GM19240 (cell line): ENCODE measurements around the gene ADAMTS20.
"Not testable (repeated sequence)": the region's sequence is repeated elsewhere in the genome, so short reads cannot be mapped to it uniquely, and the experiment has no call there.

ENCODE experiments used
- DNase-seq: peaks from one replicate; pipeline ENCODE4 v3.0.0; 2011; ENCODE audit warnings: low spot score; ENCODE audit not compliant: insufficient read length

The ADAMTS20 gene, protein sequence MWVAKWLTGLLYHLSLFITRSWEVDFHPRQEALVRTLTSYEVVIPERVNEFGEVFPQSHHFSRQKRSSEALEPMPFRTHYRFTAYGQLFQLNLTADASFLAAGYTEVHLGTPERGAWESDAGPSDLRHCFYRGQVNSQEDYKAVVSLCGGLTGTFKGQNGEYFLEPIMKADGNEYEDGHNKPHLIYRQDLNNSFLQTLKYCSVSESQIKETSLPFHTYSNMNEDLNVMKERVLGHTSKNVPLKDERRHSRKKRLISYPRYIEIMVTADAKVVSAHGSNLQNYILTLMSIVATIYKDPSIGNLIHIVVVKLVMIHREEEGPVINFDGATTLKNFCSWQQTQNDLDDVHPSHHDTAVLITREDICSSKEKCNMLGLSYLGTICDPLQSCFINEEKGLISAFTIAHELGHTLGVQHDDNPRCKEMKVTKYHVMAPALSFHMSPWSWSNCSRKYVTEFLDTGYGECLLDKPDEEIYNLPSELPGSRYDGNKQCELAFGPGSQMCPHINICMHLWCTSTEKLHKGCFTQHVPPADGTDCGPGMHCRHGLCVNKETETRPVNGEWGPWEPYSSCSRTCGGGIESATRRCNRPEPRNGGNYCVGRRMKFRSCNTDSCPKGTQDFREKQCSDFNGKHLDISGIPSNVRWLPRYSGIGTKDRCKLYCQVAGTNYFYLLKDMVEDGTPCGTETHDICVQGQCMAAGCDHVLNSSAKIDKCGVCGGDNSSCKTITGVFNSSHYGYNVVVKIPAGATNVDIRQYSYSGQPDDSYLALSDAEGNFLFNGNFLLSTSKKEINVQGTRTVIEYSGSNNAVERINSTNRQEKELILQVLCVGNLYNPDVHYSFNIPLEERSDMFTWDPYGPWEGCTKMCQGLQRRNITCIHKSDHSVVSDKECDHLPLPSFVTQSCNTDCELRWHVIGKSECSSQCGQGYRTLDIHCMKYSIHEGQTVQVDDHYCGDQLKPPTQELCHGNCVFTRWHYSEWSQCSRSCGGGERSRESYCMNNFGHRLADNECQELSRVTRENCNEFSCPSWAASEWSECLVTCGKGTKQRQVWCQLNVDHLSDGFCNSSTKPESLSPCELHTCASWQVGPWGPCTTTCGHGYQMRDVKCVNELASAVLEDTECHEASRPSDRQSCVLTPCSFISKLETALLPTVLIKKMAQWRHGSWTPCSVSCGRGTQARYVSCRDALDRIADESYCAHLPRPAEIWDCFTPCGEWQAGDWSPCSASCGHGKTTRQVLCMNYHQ (N-terminal part only)

DNA sequence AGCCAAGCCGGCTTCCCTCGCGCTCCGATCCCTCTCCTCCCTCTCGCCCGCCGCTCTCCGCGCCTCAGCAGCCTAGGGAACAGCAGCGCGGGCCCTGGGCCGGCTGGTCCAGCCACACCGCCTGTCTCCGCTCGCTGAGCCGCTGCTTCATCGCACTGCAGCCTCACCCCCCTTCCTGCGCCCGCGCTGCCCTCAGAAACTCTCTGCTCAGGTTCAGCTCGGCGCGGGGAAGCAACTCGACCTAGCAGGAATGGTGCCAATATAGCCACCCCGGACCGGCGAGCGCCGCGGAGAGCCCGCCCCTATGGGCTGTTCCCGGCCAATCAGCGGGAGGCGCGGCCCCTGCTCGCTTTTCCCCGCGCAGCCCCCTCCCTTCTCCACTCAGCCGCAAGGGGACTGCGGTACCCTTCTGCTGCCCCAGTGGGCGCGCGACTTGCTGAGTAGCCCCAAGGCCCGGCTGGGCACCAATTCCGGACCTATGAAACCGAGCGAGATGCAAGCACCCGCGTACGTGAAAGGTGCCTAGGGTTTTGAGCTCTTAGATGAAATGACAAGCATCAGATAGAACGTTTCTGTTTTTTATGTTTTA is at the start of gene ADAMTS20:
ADAMTS20 (minus strand) TSS at position 233 of the 589 bp plus-strand sequence. CDS start 282 bp downstream, outside the sequence.
- DNase-seq: no peak

DNA sequence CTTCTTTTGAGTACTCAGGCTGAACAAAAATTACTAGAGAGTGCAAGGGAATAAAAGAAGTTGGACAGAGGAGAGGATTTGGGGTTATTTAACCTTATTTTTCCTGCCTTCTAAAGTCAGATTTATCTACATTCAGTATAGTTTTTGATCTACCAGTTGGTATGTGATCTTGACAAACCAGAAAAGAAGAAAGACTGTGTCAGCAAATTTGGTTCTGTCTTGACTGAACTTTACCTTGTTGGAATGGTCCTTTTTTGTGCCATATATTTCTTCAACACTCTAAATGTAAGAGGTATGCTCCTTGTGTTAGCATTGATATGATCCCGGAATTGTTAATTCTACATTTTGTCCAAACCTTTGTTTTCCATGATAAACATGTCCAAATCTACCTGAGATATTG is 47.7 kb upstream of the ADAMTS20 start:
- DNase-seq: no peak

DNA sequence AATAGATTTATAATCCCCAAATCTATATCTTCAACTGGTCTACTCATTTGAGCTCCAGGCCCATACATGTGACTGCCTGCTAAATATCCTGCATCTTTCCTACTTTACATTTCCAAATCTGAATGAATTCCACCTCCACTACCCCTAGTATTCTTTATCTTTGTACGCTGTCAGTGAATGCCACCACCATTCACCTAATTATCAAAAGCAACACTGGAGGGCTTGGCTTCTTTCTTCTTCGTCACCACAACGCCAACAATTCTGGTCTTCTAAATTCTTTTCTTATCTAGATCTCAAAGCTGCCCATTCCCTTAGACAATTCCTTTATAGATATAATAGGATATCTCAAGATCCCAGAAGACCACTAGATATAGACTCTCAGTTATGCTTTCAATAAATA is 47.1 kb upstream of the ADAMTS20 start:
- DNase-seq: no peak

DNA sequence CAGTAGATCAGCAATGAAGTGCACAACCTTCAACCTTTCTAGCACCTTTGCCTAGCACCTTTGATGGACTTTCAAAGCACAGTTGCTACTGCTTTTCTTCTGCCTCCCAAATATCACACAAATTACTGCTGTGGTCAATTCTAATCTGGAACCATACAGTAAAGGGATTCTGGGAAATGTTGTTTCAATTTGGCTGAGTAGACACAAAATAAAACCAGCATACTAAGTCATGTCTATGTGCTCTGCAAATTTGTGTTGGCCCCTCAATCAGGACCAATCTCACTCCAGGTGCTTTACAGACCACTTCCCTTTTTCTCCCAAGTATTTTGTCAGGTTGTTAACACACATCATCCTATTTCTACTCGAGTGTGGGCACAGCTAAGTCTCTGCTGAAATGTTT is 38.3 kb upstream of the ADAMTS20 start:
- DNase-seq: no peak

DNA sequence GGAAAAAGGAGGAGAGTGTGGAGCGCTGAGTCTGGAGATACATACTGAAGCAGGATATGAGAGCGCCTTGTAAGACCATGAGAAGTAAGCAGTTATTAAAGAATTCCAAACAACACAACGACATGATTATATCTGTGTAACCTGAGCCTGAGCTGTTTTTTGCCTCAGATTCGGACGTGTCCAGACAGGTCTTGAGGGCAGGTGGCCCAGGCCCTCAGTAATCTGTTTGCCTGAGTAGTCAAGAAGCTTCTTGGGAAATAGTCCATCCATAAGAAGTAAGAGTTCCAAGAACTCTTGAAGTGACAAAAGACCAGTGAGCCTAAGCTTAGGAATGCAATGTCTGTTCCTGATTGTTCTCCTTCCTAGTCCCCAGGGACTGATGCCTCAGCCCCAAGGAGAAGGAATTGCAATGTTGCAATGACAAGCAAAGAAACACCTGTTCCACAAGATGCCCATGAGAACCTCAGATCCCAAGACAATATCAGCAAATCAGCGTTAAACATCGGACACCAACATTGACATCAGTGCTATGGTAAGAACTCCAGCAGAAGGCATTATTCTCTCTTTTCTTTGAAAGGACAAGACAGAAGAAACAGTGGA is 34.7 kb upstream of the ADAMTS20 start:
- DNase-seq: no peak

DNA sequence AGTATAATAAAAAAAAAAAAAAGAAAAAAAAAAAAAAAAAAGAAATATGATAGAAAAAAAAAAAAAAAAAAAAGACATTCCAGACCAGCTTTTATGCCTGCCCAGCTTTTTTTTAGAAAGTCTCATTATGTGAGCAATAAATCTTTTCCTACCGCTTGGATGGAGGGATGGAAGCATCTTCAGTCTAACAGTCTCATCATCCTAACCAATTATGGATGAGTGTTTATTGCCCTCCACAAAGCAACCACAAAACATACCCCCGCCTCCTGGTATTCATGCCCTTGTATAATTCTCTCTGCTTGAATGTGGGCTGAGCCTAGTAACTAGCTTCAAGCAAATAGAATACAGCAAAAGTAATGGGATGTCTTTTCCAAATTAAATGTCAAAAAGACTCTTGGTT is 33.7 kb upstream of the ADAMTS20 start:
- no peak for DNase-seq

DNA sequence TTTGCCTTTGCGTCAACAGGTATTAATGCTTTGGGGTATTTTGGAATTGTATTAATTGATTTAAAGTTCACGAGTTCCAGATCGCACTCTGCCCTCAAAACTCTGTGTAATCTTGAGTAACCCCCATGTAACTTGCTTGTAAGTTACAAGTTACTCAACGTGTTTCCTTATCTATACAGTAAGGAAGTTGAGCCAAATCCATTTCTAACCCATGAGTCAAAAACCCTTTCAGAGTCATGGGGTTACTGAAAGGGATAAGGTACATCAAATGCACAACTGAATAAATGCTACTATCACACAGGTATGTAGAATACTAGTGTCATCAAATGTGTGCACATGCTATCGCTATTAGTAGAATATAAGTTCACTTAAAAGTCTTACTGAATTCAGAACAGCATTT is 28.6 kb upstream of the ADAMTS20 start:
- no peak for DNase-seq

DNA sequence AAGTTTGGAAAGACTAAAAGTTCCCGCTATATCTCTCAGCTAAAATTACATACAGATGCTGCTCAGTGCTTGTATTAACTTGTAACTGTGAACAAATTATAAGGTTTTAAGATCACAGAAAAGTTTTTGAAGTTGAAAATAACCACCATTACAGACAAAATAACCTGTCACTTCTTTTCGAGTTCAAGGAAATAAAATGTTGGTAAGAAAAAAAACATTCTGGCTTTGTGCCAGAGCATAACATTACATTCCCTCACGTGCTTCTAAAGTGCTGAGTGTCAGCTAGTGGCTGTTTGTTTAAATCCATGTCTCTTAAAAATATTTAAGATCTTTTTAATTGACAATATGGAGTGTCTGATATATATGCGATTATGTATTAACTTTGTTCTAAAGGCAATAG is 27.2 kb upstream of the ADAMTS20 start:
- DNase-seq: no peak

DNA sequence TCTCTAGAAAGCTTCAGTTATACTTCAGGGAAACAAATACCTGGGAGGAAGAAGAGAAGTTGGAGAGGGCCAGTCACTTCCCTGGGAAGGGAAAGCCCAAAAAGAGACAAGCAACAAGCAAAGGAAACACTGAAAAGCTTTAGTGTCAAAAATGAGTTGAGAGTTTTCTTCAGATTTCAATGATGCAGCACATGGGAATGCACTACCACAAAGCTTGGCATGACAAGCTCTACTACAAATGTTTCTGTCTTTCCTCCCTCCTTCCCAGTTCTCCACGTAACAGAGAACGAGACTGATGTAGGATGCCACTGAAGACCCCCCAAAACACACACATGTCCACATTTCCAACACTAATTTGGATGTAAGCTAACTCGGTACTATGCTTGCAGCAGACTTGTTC is 26.8 kb upstream of the ADAMTS20 start:
- DNase-seq: no peak

DNA sequence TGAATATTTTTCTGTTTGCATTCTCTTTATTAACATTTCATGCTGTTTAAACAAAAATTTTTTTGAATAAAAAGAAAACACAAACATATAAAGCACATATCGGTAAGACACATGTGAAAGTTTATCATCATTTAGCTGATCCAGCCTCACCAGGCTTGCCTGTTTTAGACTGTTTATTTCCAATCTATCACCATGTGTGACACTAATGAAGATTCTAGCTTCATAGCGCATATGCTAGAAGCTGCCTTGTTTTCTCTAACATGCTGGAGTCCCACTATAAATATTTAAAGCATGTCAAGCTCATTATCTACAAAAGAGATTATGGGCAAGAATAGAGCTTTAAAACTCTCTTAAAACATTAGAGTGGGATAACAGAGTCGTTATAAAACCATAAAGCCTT is 25.4 kb upstream of the ADAMTS20 start:
- DNase-seq: no peak

DNA sequence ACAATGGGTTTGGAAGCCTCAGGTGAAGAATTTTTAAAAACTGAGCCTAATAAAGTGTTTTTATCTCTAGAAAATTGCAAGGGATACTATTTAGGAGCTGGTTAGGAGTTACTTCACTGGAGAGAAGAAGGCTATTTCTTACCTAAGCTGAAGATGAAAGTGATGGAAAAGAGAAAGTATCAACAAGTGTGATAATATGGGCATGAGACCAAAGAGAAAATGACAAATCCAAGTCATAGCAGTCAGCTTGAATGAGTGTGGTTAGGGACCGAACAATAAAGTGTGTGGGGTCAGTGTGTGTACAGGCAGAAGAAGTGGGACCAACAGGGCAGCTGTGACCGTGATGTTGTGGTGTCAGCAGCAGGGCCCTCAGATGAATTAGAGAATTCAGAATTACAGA is 24.2 kb upstream of the ADAMTS20 start:
- DNase-seq: no peak

DNA sequence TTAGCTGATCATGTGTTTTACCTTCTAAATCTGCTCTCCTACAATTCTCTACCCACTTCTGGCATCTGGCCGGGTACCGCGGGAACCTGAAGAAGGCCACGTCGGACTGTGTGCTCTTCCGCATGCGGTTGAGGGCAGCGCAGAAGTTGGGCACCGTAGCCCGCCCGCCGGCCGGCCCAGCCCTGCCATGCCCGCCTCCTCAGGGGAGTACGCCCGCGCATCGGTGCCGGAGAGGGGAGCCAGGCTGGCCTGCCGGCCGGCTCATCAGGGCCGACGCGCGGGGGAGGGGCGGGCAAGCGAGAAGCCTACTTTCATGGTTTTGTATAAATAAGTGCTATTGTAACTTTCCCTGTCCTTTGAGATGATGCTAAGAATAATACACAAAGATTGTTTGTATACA is 19.9 kb upstream of the ADAMTS20 start:
- no peak for DNase-seq

DNA sequence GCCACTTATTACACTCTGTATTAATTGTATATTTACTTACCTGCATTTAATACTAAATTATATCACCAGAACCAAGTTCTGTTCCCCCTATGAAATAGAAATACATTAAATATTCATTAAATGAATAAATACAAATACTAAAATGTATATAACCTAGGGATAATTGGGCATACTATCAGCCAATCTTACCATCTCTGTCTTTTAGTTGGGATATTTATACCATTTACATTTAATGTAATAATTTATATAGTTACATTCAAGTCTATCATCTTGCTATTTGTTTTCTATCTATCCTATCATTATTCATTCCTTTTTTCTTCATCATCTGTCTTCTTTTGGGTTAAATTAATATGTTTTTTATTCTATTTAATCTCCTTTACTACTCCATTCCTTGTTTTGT is 4.1 kb upstream of the ADAMTS20 start:
- DNase-seq: no peak

DNA sequence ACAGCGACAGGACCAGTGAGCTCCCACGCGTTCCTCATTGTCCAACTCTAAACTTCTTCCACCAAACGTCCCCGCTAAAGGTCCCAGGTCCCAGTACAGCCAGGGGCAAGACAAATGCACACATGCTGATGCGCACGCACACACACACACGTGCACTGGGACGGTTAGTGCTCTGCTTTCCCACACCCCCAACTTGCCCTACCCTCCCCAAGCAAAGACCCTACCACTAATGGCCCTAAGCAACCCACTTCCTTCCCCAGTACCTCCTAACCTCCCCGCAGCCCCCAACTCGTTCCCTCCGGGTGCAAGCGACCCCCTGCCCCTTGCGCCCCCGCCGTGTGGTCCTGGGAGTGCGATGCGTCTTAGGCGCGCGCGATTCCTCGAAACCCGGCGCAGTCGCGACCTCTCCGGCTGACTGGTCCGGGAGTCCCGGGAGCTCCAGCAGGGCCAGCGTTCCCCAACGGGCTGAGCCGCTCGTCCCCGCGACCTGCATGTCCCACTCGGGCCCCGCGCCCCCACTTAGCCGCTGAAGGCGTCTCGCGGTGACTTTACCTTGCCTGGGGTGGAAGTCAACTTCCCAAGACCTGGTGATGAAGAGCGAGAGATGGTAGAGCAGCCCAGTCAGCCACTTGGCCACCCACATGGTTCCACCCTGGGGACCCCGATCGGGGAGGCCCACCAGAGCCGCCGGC is 578 bp downstream of the ADAMTS20 start:
- no peak for DNase-seq

DNA sequence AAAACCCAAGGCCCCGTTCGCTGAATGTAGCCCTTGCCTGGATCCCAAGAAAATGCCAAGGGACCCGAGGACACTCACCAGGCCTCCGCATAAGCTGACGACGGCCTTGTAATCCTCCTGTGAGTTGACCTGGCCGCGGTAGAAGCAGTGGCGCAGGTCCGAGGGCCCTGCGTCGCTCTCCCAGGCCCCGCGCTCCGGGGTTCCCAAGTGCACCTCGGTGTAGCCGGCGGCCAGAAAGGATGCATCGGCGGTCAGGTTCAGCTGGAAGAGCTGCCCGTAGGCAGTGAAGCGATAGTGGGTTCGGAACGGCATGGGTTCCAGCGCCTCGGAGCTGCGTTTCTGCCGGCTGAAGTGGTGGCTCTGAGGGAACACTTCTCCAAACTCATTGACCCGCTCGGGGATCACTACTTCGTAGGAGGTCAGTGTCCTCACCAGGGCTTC is 1.2 kb downstream of the ADAMTS20 start:
- no peak for DNase-seq

DNA sequence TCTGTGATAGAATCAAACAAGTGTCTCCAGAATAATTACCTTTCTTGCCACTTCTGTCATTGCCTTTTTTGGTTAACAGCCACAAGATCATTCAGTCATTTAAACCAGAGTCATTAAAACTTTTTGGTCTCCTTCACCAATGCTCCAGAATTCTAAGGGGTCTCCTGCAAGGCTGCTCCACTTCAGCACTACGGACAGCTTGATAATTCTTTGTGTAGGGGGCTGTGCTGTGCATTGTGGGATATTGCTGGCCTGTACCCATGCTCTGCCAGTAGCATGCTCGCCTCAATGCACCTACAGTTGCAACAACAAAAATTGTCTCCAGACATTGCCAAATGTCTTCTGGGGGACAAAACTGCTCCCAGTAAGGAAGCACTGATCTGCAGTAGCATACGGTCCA is 7.3 kb downstream of the ADAMTS20 start:
- no peak for DNase-seq

DNA sequence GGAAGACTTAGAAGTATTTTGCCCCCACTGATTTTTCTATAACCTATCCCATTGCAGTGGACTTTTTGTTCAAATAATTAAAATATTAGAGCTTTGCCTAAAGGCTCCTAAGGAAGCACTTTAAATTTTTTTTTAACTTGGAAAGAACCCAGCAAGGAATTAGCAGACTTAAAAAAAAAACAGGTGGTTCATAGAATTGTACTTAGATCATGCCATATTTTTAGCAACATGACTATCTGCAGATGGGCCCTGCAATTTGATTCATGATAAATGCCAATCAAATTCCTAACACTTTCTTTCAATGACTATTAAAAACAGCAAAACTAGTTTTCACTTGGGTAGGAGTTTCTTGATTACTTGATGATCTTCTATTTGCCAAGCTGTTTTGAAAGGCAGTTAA is 11.5 kb downstream of the ADAMTS20 start:
- no peak for DNase-seq

DNA sequence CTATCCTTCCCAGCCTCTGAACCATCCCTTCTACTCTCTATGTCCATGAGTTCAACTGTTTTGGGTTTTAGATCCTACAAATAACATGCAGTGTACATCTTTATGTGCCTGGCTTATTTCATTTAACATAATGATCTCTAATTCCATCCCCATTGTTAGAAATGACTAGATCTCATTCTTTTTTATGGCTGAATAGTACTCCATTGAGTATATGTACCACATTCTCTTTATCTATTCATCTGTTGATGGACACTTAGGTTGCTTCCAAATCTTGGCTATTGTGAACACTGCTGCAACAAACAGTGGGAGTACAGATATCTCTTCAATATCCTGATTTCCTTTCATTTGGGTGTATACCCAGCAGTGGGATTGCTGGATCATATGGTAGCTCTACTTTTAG is 14.3 kb downstream of the ADAMTS20 start:
- not testable (repeated sequence) for DNase-seq

DNA sequence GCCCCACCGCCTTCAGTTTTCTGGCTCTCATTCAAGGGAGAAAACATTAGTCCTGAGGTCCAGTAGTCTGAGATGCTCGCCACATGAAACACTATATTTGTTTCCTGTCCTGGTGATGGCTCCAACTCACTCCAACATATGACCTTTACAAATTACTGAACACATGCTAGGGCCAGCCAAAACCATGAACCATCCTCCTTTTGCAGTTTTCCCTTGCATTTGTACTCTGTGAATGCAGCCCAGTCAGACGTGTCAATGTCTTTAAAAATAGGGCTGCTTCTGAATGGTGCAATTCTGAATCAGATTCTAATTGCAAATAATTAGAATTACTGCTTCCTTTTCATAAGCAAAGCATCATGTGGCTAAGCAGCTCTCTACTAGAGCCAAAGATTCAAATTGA is 36.0 kb downstream of the ADAMTS20 start:
- no peak for DNase-seq

DNA sequence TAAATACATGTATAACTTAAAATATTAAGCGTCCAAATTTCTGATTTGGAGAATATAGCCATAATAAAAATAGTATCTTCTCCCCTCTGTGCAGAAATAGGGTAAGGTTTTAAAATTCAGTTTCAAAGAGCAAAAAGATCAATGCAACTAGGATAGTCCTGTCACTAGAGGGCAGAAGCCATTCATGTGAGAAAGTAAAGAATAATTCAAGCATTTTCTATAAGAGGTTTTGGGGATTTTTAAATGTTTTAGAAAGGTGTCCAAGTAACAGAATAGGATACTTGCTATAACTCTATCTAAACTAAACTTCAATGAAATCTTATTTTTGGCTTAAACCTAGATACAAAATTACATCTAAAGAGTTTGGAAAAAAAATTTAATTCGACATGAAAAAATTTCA is 50.3 kb downstream of the ADAMTS20 start:
- no peak for DNase-seq
